Inflammatory macrophage treated with lipopolysaccharide for 1 hour (primary cell): ENCODE measurements around the gene SNCG.
A peak's percentile ranks its signal among the peaks of the same experiment; 100 is the strongest.
"Not testable (repeated sequence)": the region's sequence is repeated elsewhere in the genome, so short reads cannot be mapped to it uniquely, and the experiment has no call there.

ENCODE experiments used
- DNase-seq, 2 donors: peaks; one replicate each; pipeline ENCODE4 v3.0.0-alpha.2; 2020 to 2022

Gene SNCG

GRCh38 chr10:86979296-86979818, 21.0 kb downstream of the SNCG start:
- DNase-seq = no peak

GRCh38 chr10:86979977-86980448, 21.6 kb downstream of the SNCG start:
- DNase-seq = no peak

- DNase-seq = not testable (repeated sequence)
These were observed 22.6 kb downstream of the SNCG start for GRCh38 chr10:86981020-86981419.

GRCh38 chr10:86981716-86982115, 23.3 kb downstream of the SNCG start:
- no peak for DNase-seq

GRCh38 chr10:86984498-86984897, 26.1 kb downstream of the SNCG start:
- not testable (repeated sequence) for DNase-seq

- no peak for DNase-seq
These were observed 30.1 kb downstream of the SNCG start for GRCh38 chr10:86988520-86988919.

GRCh38 chr10:86991362-86991761, 33.0 kb downstream of the SNCG start:
- DNase-seq = not testable (repeated sequence)

- no peak for DNase-seq
These were observed 34.1 kb downstream of the SNCG start for GRCh38 chr10:86992456-86992855.

GRCh38 chr10:86992929-86993328, 34.5 kb downstream of the SNCG start:
- DNase-seq = no peak

GRCh38 chr10:86999802-87000403, 41.5 kb downstream of the SNCG start:
- peak; percentile 79 to 91 for DNase-seq

- DNase-seq = peak; percentile 45 to 68
These were observed 42.1 kb downstream of the SNCG start for GRCh38 chr10:87000491-87000890.

- not testable (repeated sequence) for DNase-seq
These were observed 48.7 kb downstream of the SNCG start for GRCh38 chr10:87007124-87007523.

GRCh38 chr10:87007674-87008073, 49.3 kb downstream of the SNCG start:
- DNase-seq = not testable (repeated sequence)

GRCh38 chr10:87008303-87008702, 49.9 kb downstream of the SNCG start:
- not testable (repeated sequence) for DNase-seq

GRCh38 chr10:87009134-87009696, 50.8 kb downstream of the SNCG start:
- not testable (repeated sequence) for DNase-seq
